NCI-H510A (cell line): ENCODE data around the gene ADIPOR1.
"Not testable (repeated sequence)": the region's sequence is repeated elsewhere in the genome, so short reads cannot be mapped to it uniquely, and the experiment has no call there.

ENCODE experiments used
- DNase-seq: peaks from one replicate; lab custom pipeline; 2025; lab: John Stamatoyannopoulos, UW

The ADIPOR1 gene, protein sequence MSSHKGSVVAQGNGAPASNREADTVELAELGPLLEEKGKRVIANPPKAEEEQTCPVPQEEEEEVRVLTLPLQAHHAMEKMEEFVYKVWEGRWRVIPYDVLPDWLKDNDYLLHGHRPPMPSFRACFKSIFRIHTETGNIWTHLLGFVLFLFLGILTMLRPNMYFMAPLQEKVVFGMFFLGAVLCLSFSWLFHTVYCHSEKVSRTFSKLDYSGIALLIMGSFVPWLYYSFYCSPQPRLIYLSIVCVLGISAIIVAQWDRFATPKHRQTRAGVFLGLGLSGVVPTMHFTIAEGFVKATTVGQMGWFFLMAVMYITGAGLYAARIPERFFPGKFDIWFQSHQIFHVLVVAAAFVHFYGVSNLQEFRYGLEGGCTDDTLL

DNA sequence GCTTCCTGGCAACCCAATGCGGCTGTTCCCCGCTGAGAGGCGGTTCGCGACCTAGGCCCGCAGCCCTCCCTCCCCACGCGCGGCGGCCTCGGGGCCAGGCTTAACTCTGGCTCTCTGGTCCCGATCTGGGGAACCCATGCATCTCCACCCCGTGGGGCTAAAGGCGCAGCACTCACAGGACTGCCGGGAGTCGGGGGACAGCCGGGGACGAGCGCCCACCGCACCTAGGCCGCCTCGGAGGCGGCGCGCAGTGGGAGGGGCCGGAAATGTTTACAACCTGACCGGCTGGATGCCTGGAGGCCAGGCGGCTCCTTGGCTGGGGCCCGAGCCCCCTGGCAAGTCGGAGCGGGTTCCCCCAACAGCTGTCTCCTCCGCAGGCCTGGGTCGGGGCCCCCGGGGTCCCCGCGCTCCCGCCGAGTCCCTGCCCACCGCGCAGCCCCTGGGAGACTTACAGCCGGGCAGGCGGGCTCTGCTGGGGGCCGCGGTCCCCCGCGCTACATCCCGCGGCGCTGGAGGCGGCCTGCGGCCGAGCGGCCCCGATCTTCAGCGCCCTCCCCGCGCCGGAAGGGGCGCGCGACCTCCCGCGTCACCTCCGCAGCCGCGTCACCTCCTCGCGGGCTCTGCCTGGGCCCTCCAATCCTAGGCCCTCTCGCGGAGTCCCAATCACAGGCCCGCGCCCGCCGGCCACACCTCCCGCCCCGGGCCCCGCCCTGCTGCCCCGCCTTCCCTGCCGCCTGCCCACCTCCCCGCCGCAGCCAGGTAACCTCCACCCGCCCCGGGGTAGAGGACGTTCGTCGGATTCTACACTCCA is at the start of gene ADIPOR1:
Gene ADIPOR1 (minus strand): TSS at position 580 of the 811 bp plus-strand sequence. CDS start 7,242 bp downstream, outside the sequence.
- peak; percentile 81 for DNase-seq

DNA sequence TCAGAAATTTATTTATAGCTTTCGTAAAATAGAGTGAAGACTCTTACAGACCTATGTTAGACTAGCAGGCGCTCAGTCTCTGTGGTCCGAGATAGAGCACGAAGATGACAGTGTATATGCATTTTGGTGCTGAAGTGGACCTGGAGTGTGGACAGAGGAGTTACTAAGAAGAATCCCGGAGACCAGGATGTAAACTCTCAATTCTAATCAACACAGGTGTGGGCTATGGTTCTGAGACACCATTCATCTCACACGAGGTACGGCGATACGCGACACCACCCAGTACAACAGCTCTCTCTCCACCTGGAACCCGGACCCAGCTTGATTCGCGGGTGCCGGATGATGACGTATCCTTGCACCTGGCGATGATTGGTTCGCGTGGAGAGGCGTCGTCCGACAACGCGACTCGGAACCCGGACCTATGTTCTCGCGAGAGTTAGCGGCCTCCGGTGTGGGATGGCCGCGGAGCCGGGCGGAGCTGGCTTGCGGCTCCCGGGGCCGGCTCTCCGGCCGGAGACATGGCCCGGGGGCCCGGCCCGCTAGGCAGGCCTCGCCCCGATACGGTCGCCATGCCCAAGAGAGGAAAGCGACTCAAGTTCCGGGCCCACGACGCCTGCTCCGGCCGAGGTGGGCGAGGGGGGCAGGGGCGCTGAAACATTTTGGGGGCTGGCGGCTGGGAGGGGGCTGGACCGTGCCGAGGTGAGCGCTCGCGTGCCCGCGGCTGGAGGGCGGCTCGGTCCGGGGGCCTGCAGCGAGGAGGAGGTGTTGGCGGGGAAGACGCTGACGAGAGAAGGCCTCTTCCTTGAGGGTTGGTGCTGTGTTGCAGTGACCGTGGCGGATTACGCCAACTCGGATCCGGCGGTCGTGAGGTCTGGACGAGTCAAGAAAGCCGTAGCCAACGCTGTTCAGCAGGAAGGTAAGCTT is 49.1 kb upstream of the ADIPOR1 start, which contains the start of gene TMEM183A:
Gene TMEM183A (plus strand): TSS at position 427 of the 924 bp plus-strand sequence. CDS start 92 bp downstream, at position 519.
- DNase-seq = peak; percentile 96

DNA sequence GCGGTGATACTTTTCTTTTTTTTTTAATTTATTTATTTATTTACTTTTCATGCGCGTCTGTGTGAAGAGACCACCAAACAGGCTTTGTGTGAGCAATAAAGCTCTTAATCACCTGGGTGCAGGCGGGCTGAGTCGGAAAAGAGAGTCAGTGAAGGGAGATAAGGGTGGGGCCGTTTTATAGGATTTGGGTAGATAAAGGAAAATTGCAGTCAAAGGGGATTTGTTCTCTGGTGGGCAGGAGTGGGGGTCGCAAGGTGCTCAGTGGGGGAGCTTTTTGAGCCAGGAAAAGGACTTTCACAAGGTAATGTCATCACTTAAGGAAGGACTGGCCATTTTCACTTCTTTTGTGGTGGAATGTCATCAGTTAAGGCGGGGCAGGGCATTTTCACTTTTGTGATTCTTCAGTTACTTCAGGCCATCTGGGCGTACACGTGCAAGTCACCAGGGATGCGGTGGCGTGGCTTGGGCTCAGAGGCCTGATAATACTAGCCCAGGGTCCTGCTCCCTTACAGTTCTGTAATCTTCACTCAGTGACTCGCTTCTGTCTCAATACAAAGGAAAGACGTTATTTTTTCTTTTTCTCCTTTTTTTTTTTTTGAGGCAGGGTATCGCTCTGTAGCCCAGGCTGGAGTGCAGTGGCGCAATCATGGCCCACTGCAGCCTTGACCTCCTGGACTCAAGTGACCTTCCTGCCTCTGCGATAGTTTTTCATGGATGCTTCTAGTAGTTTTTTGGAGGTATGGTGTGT is 47.5 kb upstream of the ADIPOR1 start:
- DNase-seq = not testable (repeated sequence)

DNA sequence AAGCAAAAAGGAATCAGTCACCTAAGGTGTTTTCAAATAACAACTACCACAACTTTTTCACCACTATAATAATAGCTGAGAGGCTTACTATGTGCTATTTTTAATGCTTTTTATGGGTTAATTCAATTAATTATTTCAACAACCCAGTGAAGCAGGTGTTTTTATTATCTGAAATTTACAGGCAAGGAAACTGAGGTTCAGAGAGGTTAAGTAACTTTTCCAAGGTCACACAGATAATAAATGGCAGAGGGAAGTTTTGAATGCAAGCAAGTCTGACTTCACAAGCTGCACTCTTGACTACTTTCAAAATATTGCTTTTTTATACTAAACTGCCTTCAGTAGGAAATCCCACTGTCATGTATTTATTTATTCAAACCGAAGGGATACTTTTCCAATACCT is 44.8 kb upstream of the ADIPOR1 start:
- DNase-seq = no peak

DNA sequence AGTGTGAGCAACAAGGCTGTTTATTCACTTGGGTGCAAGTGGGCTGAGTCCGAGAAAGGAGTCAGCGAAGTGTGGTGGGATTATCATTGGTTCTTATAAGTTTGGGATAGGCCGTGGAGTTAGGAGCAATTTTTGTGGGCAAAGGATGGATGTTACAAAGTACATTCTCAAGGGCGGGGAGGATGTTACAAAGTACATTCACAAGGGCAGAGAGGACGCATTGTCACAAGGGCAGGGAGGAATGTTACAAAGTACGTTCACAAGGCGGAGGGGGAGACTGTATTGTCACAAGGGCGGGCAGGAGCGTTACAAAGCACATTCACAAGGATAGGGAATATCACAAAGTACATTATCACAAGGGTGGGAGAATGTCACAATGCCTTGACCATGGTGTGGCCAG is 43.9 kb upstream of the ADIPOR1 start:
- DNase-seq = no peak

DNA sequence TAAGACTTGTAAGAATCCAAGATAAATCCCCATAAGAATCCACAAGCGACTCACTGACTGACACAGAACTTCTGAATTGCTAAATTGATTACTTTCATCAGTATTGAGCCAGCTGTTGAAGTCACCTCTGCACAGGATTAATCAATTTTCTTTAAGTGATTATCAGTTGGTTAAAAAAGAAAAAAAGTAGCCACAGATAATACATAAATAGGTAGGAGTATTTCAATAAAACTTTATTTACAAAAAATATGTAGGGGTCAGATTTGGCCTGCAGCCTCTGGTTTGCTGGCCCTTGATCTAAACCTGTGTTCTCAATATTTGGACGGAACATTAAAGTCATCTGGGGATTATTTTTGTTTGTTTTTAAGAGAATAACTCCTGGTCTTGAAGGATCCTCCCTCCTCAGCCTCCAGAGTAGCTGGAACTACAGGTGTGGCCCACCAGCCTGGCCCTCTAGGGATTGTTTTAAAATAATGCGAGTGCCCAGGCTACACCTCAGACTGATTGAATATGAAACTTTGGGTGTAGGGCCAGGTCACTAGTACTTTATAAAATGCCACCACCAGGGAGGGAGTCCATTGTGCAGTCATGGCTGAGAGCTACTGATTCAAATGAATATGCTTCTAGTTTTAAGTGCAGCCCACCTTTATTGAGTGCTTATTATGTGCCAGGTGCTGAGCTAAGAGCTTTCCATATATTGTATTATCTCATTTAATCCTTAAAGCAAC is 42.3 kb upstream of the ADIPOR1 start:
- no peak for DNase-seq

DNA sequence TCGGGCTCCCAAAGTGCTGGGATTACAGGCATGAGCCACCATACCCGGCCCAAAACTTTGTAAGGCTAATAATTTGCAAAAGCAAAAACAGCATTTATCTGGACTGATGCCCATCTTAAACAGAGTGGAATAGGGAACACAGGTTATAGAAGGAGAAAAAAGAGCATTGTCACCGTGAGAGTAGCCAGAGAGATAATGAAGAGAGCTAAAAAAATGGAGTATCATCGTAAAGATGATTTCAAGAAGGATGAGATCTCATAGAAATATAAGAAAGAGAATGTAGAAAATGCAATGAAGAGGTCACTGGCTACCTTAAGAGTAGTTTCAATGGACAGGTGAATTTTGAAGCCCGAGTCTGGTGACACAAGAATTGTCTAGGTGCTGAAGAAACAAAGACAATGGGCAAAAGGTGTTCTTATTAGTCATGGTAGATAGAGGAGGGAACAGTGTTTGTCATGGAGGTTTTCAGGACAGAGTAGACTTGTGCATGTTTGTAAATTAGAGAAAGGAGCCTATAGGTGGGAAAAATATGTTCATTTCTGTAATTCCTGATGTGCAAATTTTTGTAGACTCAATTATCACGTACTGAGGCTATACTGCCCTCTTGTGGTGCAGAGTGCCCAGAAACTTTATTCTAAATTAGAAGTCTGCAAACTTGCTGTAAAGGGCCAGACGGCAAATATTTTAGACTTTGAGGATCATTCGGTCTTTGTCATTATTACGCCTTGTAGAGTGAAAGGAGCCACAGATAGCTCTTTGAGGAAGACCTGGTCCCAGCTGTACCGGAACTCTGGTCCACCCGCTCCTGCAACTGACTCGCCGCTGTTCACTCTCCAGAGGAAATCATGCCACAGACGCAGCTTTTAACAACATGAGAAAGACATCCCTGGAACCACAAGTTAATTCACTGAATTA is 41.0 kb upstream of the ADIPOR1 start:
- DNase-seq = no peak

DNA sequence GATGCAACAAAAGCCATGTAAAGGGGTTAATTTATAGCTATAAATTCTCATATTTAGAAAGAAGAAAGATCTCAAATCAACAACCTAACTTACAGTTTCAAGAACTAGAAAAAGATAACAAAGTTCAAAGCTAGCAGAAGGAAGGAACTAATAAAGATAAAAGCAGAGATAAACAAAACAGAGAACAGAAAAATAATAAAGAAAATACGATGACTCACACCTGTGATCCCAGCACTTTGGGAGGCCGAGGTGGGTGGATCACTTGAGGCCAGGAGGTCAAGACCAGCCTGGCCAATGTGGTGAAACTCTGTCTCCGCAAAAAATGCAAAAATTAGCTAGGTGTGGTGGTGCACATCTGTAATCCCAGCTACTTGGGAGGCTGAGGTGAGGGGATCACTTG is 36.6 kb upstream of the ADIPOR1 start:
- DNase-seq = no peak

DNA sequence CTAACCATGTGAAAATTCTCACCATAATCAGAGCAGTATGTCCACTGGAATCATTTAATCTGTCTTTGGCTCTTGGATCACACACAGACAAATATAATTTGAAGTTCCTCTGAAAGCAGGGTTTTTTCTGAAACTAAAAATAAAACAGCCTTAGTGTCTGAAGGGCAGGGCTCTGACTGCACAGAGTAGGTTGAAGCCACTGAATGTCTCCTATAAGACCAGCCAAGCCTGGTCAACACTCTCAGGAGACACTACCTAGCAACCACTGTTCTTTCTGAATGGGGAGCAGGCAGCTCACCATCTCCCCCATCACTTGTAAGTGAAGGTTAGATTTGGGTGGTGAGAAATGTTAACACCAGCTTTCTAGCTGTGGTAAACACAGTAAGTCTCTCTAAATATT is 33.0 kb upstream of the ADIPOR1 start:
- no peak for DNase-seq

DNA sequence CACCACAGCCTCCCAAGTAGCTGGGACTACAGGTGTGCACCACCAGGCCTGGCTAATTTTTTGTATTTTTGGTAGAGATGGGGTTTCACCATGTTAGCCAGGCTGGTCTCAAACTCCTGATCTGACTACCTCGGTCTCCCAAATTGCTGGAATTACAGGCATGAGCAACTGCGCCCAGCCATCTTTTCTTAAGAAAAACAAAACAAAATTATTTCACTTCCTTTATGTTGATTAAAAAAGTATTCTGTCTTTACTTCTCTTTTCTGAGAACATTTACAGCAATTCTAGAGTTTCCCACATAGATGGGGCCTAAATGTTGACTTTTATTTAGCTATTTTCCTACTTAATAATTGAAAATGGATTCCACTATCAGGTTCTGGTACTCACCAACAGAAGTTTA is 31.8 kb upstream of the ADIPOR1 start:
- DNase-seq = no peak

DNA sequence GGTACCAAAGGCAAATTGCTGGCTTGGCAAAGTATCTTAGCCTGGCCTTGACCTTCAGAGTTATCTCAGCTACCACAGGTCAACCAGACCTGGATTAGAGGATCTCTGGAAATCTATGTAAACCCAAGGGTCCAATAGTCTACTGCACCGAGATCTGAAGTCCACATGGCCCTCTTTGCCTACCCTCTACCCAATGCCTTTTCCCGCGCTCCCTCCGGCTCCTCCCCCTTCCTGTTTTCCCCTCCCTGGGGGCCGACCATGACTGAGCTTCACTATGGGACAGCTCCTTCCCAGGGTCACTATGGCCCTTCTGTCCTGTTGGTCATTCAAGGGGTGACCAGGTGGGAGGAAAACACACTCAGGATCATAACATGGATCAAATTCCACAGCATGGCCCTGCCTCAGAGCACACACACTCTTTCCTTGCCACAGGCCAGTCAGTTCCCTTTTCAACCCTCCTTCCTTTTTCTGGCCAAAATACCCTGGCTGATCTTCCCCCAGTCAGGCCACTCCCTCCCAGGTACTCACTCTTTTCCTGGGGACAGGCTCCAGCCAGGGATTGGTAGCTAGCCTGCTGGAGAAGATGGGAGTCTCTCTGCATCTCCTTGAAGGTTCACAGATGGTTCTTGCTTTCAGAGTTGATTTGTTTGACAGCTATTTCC is 29.9 kb upstream of the ADIPOR1 start:
- DNase-seq = no peak

DNA sequence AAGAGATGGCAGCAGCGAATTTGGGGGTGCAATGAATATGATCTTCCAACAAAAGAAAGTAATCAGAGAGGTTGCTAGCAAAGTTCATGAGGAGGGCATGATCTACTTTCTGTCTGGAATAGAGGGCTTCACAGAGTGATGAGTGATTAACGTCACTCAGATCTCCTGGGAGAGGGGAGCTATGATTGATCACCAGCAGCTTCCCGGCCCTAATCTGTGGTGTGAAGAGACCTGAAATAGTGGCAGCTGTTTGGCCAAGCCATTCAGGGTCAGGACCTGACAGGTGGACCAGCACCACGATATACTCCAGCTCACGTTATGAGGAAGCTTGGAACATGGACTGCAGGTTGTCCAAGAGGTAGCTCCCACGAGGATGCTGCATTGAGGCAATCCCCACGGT is 29.1 kb upstream of the ADIPOR1 start:
- DNase-seq = no peak

DNA sequence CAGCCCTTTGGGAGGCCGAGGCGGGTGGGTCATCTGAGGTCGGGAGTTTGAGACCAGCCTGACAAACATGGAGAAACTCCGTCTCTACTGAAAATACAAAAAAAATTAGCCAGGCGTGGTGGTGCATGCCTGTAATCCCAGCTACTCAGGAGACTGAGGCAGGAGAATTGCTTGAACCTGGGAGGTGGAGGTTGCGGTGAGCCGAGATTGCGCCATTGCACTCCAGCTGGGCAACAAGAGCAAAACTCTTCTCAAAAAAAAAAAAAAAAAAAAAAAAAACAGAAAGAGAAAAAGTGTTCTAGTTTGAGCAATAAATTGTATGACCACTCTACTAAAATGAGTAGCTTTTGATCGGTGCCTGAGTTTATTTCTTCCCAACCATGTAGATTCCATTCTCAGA is 28.0 kb upstream of the ADIPOR1 start:
- DNase-seq = not testable (repeated sequence)

DNA sequence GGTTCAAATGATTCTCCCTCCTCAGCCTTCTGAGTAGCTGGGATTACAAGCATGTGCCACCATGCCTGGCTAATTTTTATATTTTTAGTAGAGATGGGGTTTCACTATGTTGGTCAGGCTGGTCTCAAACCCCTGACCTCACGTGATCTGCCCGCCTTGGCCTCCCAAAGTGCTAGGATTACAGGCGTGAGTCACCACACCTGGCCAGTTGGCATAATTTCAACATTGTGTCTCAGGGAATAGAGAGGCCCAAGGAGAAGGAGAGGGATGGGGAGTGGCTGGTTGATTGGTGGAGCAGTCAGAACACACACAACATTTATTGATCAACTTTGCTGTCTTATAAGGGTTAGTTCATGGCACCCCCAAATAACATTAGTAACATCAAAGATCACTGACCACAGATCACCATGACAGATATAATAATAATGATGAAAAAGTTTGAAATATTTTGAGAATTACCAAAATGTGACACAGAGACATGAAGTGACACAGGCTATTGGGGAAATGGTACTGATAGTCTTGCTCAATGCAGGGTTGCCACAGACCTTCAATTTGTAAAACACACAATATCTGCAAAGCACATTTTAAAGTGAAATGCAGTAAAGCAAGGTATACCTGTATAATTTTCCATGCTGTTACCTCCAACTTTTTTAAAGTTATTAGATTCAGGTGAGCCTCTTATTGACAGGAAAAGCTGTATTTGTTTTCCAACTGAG is 24.8 kb upstream of the ADIPOR1 start:
- DNase-seq = no peak

DNA sequence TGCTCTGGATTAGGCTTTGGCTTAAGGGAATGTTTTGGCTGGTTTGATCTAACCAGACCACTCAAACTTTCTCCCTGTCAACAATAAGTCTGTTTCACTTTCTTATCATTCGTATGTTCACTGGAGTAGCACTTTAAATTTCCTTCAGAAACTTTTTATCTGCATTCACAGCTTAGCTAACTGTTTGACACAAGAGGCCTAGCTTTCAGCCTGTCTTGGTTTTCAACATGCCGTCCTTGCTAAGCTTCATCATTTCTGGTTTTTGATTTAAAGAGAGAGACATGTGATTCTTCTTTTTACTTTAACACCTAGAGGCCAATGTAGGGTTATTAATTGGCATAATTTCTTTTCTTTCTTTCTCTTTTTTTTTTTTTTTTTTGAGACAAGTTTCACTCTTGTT is 23.8 kb upstream of the ADIPOR1 start:
- no peak for DNase-seq

DNA sequence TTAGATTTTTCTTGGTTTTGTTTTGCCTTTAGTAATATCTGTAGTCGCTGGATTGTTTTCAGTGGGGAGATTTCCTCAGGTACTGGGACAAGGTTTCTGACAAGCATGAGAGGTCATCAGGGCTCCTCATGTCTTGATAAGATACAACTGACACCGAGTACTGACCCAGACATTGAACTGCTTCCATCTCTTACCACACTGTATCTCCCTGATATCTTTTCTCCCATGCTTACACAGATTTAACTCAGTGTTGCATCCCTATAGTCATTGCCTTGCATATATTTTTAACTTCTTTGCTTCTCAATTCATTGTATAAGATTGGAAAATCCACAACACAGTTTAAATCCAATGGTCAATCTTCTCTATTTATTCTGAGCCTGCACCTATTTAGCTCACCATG is 21.3 kb upstream of the ADIPOR1 start:
- no peak for DNase-seq

DNA sequence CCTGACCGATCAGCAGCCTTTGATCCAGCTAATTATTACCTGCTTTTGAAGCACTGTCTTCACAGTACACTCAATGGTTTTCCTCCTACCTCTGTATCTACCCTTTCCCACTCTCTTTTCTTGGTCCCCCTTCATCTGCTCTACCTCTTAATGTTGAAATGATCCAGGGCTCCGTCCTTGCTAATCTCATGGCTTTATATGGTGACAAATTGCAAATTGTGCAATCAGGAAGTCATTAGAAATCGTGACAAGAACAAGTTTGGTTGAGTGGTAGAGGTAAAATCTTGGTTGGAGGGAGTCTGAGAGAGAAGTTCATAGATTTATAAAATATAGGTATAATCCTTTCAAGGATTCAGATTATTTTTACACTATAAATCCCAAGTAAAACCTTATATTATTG is 18.5 kb upstream of the ADIPOR1 start:
- no peak for DNase-seq

DNA sequence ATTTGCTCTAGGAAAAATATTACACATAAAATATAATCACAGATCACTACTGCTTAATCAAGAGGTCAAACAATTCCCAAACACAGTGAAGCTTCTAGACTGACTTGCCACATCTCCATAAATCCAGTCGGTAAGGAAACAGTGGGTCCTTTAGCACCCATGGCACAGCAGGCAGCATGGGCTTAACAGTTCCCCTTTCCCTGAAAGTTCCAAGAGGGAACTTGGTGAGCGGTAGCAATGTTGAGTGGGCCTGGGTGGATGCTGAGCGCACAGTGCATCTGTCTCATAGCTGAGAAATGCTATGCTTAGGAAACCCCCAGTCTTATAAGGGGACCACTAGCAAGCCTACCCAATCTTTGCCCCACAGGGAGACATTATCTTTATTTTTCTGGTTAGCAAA is 16.7 kb upstream of the ADIPOR1 start:
- no peak for DNase-seq
